GM21526 (cell line): ENCODE results near the gene C4orf54.

Source experiments
- ATAC-seq: cut with Tn5 transposase; IDR thresholded peaks from one replicate; pipeline ENCODE4 v1.9.1; 2021; ENCODE audit warnings: moderate library complexity; ENCODE audit not compliant: unreplicated experiment, low FRiP score

C4orf54 gene

DNA sequence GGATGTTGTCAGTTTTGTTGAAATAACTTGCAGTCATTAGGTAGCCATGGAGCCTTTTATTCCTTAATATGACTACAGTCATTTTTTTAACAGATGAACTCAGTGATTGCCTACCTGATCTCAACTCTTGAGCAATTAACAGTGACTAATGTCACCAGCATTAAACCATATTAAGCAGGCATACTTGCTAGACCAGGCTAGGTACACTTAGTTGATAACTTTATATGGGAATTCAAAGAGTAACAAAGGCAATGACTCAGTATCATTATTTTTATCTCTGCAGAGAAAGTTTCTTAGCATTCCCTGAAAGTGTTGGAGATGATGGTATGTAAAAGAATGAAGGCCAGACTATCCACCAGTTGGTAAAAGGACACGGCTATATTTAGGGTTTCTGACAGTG, at the start of gene C4orf54:
Gene C4orf54, minus strand, starts transcription at position 31 of the 400 bp plus-strand sequence. CDS start 3,180 bp downstream, outside the sequence.
- no peak for ATAC-seq

GRCh38 chr4:99705891-99706290, 48.3 kb upstream of the C4orf54 start:
- ATAC-seq = no peak

DNA sequence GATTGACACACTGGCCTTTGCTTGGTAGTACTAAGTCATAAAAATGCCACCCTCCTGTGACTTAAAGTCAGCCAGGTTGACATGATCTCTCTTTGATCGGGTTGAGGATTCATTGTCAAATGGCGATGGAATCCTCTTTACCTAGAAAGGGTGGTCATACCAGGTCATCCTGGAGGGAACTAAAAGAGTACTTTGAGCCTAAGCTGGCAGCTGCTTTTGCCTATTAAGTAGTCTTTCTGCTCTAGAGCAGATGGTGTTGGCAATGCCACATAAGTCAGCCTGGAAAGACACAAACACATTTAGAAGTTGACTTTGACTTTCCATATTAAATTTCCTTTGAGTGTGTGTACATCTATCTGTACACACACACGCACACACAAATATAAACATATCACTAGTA, 39.2 kb upstream of the C4orf54 start:
- ATAC-seq = no peak

GRCh38 chr4:99693140-99693539, 35.5 kb upstream of the C4orf54 start:
- no peak for ATAC-seq

DNA sequence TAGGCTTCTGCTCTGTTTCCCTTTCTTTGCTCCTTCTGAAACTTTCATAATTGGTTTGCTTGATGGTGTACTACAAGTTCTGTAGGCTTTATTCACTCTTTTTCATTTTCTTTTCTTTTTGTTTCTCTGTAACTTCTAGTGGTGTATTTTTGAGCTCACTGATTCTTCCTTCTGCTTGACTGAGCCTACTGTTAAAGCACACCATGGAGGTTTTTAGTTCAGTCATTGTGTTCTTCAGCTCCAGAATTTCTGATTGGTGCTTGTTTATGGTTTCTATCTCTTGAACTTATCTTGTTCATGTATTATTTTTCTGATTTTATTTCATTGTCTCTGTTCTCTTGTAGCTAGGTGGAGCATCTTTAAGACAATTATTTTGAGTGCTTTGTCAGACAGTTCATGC, 33.4 kb upstream of the C4orf54 start:
- no peak for ATAC-seq

DNA sequence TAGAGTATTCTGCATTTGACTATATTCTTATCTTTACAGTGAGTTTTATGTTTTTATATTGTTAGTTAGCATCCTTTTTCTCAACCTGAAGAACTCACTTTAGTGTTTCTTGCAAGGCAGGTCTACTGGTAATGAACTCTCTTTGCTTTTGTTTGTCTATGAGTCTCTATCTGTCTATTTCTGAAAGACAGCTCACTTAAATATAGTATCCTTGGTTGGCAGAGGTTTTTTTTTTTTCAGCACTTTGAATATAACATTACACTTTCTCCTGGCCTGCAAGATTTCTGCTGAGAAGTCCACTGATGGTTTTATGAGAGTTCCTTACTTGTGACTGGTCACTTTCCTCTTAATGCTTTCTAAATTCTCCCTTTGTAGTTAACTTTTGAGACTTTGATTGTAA, 32.8 kb upstream of the C4orf54 start:
- no peak for ATAC-seq

DNA sequence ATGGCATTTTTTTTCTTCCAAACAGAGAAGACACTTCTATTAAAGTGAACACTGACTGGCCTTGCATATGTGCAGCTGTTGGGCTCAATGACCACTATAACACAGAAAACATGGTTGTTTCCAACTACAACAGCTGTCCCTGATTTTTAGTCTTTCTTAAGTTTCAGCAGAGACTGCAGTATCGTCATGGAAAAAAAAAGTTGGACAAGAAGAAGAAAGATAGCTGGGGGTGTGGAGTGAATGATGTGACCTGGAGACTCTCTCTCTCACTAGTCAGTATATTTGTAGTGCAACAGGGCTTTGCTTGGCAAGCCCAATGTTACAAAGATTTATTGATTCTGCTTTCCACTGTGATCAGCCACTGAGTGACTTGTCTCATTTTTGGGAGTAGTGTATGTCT, 29.5 kb upstream of the C4orf54 start:
- no peak for ATAC-seq

DNA sequence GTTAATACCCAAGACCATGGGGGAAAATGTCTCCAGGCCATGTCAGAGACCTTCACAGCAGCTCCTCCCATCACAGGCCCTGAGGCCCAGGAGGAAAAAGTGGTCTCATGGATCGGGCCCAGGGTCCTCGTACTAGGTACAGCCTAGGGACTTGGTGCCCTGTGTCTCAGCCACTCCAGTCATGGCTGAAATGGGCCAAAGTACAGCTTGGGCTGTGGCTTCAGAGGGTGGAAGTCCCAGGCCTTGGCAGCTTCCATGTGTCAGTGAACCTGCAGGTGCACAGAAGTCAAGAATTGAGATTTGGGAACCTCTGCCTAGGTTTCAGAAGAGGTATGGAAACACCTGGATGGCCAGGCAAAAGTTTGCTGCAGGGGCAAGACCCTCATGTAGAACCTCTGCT, 27.6 kb upstream of the C4orf54 start:
- ATAC-seq = no peak

DNA sequence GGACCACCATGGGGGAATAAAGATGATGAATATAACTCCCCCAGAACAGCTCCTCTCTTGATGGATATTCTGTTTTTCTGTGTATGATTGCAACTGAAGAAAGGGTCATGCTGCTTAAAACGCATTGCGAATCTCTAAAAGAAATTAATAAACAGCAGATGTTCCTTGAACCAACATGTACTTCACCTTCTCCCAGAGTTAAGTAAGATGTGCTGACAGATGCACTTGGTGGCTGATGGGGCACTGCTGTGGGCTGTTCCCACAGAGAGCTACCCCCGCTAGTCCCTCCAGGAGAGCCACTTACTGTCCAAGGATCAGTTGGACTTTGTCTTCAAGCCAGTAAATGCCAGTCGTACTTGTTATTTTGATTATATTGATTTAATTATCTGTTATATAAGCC, 26.3 kb upstream of the C4orf54 start:
- ATAC-seq = no peak

DNA sequence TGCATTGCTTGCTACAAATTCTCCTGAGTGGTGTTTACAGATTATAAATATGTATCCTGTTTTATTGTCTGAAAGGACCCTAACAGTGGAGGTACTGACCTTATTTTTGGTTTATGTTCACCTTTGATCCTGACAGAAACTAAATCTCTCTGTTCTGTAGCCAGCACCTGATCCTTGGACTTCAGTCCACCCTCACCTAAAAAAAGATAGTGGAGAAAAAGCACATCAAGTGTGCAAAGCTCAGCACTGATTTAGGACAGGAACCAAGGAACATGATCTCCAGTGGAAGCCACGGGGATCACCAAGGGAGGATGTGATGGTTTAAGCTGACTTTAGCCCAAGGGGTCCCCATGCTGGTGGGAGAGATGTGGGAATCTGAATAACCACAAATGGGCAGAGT, 22.3 kb upstream of the C4orf54 start:
- ATAC-seq = no peak

- no peak for ATAC-seq
These were observed 21.6 kb upstream of the C4orf54 start for GRCh38 chr4:99679204-99679603.

DNA sequence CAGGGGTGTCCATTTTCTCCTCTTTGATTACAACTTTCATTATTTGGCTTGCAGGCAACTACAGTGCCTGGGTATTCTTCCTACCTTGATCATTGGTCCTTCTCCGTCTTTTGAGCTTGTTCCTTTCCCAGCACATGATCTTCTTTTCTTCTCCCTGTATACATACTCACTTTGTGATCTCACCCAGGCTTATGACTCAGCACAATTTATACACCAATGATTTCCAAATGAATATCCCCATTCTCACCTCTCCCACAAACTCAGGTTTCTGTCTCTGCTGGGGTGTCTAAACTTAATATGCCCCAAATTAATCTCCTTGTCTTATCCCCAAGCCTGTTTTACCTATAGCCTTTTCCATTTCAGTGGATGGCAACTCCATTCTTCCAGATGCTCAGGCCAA, 19.5 kb upstream of the C4orf54 start:
- no peak for ATAC-seq

DNA sequence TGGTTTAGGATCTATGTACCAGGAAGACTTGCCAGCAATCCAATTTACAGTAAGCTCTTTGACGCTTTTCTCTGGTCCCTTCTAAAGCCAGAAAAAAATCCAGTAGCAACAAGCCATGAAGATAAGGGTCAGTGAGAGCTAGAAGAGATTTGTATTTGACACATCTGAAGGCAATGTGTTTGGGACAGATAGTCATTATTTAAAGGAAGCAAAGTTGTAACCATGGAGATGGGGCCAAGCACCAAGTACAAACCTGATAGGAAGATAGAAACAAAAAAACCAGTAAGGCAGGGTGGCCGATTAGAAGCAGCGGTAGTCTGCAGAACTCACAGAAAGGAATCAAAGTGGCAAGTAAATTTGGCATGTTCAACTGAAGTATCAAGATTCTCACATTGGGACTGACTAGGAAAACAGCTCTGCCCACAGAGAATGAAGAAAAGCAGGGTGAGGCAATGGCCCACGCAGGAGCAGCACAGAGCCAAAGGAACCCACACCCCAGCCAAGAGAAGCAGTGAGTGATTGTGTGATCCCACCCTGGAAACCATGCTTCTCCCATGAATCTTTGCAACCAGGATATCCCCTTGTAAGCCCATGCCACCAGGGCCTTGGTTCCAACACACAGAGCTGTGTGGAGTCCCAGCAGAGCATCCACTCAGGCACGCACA, 12.9 kb upstream of the C4orf54 start:
- no peak for ATAC-seq

- no peak for ATAC-seq
These were observed 11.5 kb upstream of the C4orf54 start for GRCh38 chr4:99669084-99669483.

GRCh38 chr4:99668472-99668871, 10.8 kb upstream of the C4orf54 start:
- ATAC-seq = no peak

- no peak for ATAC-seq
These were observed 8.4 kb upstream of the C4orf54 start for GRCh38 chr4:99665983-99666382.

- no peak for ATAC-seq
These were observed 7.1 kb upstream of the C4orf54 start for GRCh38 chr4:99664716-99665115.

- ATAC-seq = no peak
These were observed 4.3 kb upstream of the C4orf54 start for GRCh38 chr4:99661907-99662306.

- no peak for ATAC-seq
These were observed 1.0 kb upstream of the C4orf54 start for GRCh38 chr4:99658666-99659065.

- no peak for ATAC-seq
These were observed 2.1 kb downstream of the C4orf54 start for GRCh38 chr4:99655308-99656081.

DNA sequence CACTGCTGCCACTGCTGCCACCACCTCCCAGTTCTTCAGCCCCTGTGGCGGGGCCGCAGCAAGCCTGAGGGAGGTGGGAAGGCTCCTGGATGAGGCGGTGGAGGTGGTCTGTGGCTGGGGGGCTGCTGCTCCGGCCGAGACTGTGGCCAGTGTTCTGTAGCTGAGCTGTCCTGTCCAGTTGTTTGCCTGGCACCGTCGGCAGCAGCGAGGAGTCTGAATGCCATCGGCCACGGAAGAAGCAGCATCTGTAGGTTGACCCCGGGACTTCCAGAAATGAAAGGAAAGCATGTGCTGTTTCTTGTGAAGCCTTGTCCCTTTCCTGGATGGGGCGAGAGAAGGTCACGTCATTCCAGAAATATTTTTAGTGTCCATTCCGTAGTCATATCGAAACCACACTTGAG, 3.3 kb downstream of the C4orf54 start:
- ATAC-seq = no peak

- ATAC-seq = no peak
These were observed 3.7 kb downstream of the C4orf54 start for GRCh38 chr4:99653916-99654315.
